H1 (cell line): Measurements from ENCODE around the gene RAD51B. TPM values are rescaled to one million over a fixed set of nuclear protein-coding genes. Genes with fewer than 3 reads are reported as not detected.

Experiments
- CTCF ChIA-PET: fragments of 300-600 bp; sonication (Branson Sonifier 250); formaldehyde crosslinking; loops from one replicate; lab custom pipeline; 2021; ENCODE audit not compliant: partially characterized antibody; lab: Charles Lee
- POLR2A ChIA-PET: fragments of 300-600 bp; sonication (Branson Sonifier 250); formaldehyde crosslinking; loops from one replicate; lab custom pipeline; 2021; ENCODE audit warnings: inconsistent platforms; ENCODE audit not compliant: partially characterized antibody; lab: Charles Lee
- DNase-seq, 2 experiments: peaks; one replicate each; pipeline versions ENCODE4 v3.0.0 to v3.0.0-alpha.2; 2010 to 2022; ENCODE audit warnings: low spot score in 2 of 2, low read depth in 1 of 2, mixed read lengths in 1 of 2
- FAIRE-seq: peaks from 2 replicates; lab custom pipeline; 2011; peaks lifted over from hg19 to GRCh38; lab: Jason Lieb, UNC
- H2AFZ ChIP-seq: 2 replicates; pipeline ENCODE4 v1.8.1; 2012; ENCODE audit warnings: low read length, inconsistent platforms
- H2AK5ac ChIP-seq: 2 replicates; pipeline ENCODE4 v1.6.1; 2013; ENCODE audit warnings: low read depth, low read length
- H2BK120ac ChIP-seq: replicated peaks from 2 replicates; pipeline ENCODE3; 2013; ENCODE audit warnings: low read depth, low read length, inconsistent platforms
- H2BK12ac ChIP-seq: 2 replicates; pipeline ENCODE4 v1.6.1; 2013; ENCODE audit warnings: low read depth, low read length
- H2BK15ac ChIP-seq: 2 replicates; pipeline ENCODE4 v1.6.1; 2013; ENCODE audit warnings: low read length
- H2BK20ac ChIP-seq: 2 replicates; pipeline ENCODE4 v1.6.1; 2013; ENCODE audit warnings: low read length
- H2BK5ac ChIP-seq: 2 replicates; pipeline ENCODE4 v1.6.1; 2013; ENCODE audit warnings: low read depth, low read length
- H3K14ac ChIP-seq: 2 replicates; pipeline ENCODE4 v1.6.1; 2013; ENCODE audit warnings: inconsistent platforms; ENCODE audit not compliant: insufficient read length
- H3K18ac ChIP-seq: 2 replicates; pipeline ENCODE4 v1.6.1; 2013; ENCODE audit warnings: low read length; ENCODE audit errors: extremely low read depth
- H3K23ac ChIP-seq: 2 replicates; pipeline ENCODE4 v1.6.1; 2013; ENCODE audit warnings: inconsistent platforms; ENCODE audit not compliant: insufficient read length
- H3K23me2 ChIP-seq: 2 replicates; pipeline ENCODE4 v1.6.1; 2013; ENCODE audit warnings: low read depth, low read length
- H3K27ac ChIP-seq: 2 replicates; pipeline ENCODE4 v1.6.1; 2011; ENCODE audit warnings: low read depth, low read length, inconsistent platforms
- H3K27me3 ChIP-seq, 4 experiments: replicated peaks in 1 of 4; 1 replicate in 1 of 4; 2 replicates in 3 of 4; pipeline versions ENCODE4 v1.6.1 to v1.8.1; 2011 to 2013; ENCODE audit warnings: low read length in 3 of 4, mild to moderate bottlenecking in 3 of 4, inconsistent platforms in 2 of 4, mixed read lengths in 2 of 4, moderate library complexity in 1 of 4; ENCODE audit not compliant: control insufficient read depth in 3 of 4, insufficient read depth in 3 of 4; ENCODE audit errors: extremely low read depth in 1 of 4
- H3K36me3 ChIP-seq, 4 experiments: 2 replicates each; pipeline versions ENCODE4 v1.6.1 to v1.8.1; 2011 to 2013; ENCODE audit warnings: mild to moderate bottlenecking in 4 of 4, low read length in 3 of 4, moderate library complexity in 2 of 4, control low read depth in 1 of 4, inconsistent platforms in 1 of 4; ENCODE audit not compliant: insufficient read depth in 4 of 4, control insufficient read depth in 2 of 4
- H3K4ac ChIP-seq: replicated peaks from 2 replicates; pipeline ENCODE3; 2013; ENCODE audit warnings: low read length, low read depth, mixed read lengths, inconsistent platforms; ENCODE audit not compliant: insufficient read length
- H3K4me1 ChIP-seq, 4 experiments: replicated peaks in 1 of 4; 1 replicate in 1 of 4; 2 replicates in 3 of 4; pipeline versions ENCODE4 v1.6.1 to v1.8.1; 2011 to 2013; ENCODE audit warnings: low read length in 3 of 4, inconsistent platforms in 2 of 4, mixed read lengths in 1 of 4; ENCODE audit not compliant: insufficient read depth in 4 of 4, control insufficient read depth in 3 of 4
- H3K4me2 ChIP-seq, 2 experiments: 2 replicates each; pipeline versions ENCODE4 v1.6.1 to v1.8.1; 2011 to 2013; ENCODE audit warnings: low read depth in 2 of 2, low read length in 2 of 2, control low read depth in 1 of 2, inconsistent platforms in 1 of 2, mild to moderate bottlenecking in 1 of 2; ENCODE audit not compliant: insufficient read depth in 1 of 2
- H3K4me3 ChIP-seq, 4 experiments: fragments of 200-600, 300-600 bp in 1 of 4; sonication (generic), shearing (Covaris generic), sonication (Bioruptor Twin) in 1 of 4; 2 replicates each; pipeline versions ENCODE4 v1.5.1 to v1.8.1; 2011 to 2016; ENCODE audit warnings: low read length in 4 of 4, low read depth in 3 of 4, control low read depth in 2 of 4, inconsistent platforms in 2 of 4, mild to moderate bottlenecking in 2 of 4, mixed read lengths in 1 of 4, moderate library complexity in 1 of 4; ENCODE audit not compliant: insufficient read depth in 2 of 4; ENCODE audit errors: extremely low read depth in 1 of 4
- H3K56ac ChIP-seq: replicated peaks from 2 replicates; pipeline ENCODE3; 2013; ENCODE audit warnings: low read depth, mild to moderate bottlenecking, mixed read lengths, low read length, inconsistent platforms; ENCODE audit not compliant: insufficient read length
- H3K79me1 ChIP-seq: 2 replicates; pipeline ENCODE4 v1.6.1; 2013; ENCODE audit warnings: low read depth, low read length, control low read depth
- H3K79me2 ChIP-seq, 2 experiments: 2 replicates each; pipeline versions ENCODE4 v1.6.1 to v1.8.1; 2012 to 2013; ENCODE audit warnings: low read length in 2 of 2, mild to moderate bottlenecking in 2 of 2, inconsistent platforms in 1 of 2; ENCODE audit not compliant: insufficient read depth in 2 of 2, control insufficient read depth in 1 of 2
- H3K9ac ChIP-seq, 4 experiments: replicated peaks in 1 of 4; 1 replicate in 1 of 4; 2 replicates in 3 of 4; pipeline versions ENCODE4 v1.6.1 to v1.8.1; 2011 to 2013; ENCODE audit warnings: low read depth in 3 of 4, low read length in 3 of 4, control low read depth in 2 of 4, mild to moderate bottlenecking in 2 of 4, moderate library complexity in 2 of 4, inconsistent platforms in 1 of 4; ENCODE audit errors: extremely low read depth in 1 of 4
- H3K9me3 ChIP-seq, 2 experiments: 2 replicates each; pipeline versions ENCODE4 v1.6.1 to v1.8.1; 2012 to 2013; ENCODE audit warnings: mild to moderate bottlenecking in 2 of 2, moderate library complexity in 2 of 2, control low read depth in 1 of 2, inconsistent platforms in 1 of 2, low read depth in 1 of 2, low read length in 1 of 2, mixed read lengths in 1 of 2; ENCODE audit not compliant: insufficient read depth in 2 of 2
- H4K20me1 ChIP-seq, 2 experiments: replicated peaks in 1 of 2; 2 replicates each; pipeline versions ENCODE3 to v1.8.1; 2011 to 2013; ENCODE audit warnings: inconsistent platforms in 2 of 2, low read length in 2 of 2, mild to moderate bottlenecking in 1 of 2; ENCODE audit not compliant: insufficient read depth in 2 of 2, control insufficient read depth in 1 of 2
- H4K5ac ChIP-seq: 2 replicates; pipeline ENCODE4 v1.6.1; 2013; ENCODE audit warnings: low read length, low read depth, mixed read lengths, inconsistent platforms; ENCODE audit not compliant: insufficient read length
- H4K8ac ChIP-seq: 2 replicates; pipeline ENCODE4 v1.8.0; 2013; ENCODE audit warnings: mild to moderate bottlenecking, moderate library complexity, low read length, inconsistent platforms; ENCODE audit not compliant: insufficient read depth; ENCODE audit errors: extremely low read depth
- H4K91ac ChIP-seq: replicated peaks from 2 replicates; pipeline ENCODE3; 2013; ENCODE audit warnings: low read length, mixed read lengths, inconsistent platforms; ENCODE audit not compliant: insufficient read length
- ASH2L ChIP-seq: fragments of 200-600, 300-600 bp; sonication (generic); IDR thresholded peaks from one replicate; pipeline ENCODE4 v1.7.1; 2017; ENCODE audit warnings: low read length
- BRCA1 ChIP-seq: IDR thresholded peaks from 2 replicates; pipeline ENCODE4 v1.6.1; 2012; ENCODE audit warnings: low read depth, low read length, improper control_type of control experiment
- CTBP2 ChIP-seq: IDR thresholded peaks from 2 replicates; pipeline ENCODE4 v1.7.0; 2011; ENCODE audit warnings: borderline replicate concordance, mild to moderate bottlenecking, moderate library complexity, mixed read lengths, low read length; ENCODE audit not compliant: insufficient read depth, insufficient read length
- GTF2F1 ChIP-seq: IDR thresholded peaks from 2 replicates; pipeline ENCODE4 v1.6.1; 2012; ENCODE audit warnings: low read depth, low read length, improper control_type of control experiment, borderline replicate concordance
- RXRA ChIP-seq: IDR thresholded peaks from 2 replicates; pipeline ENCODE4 v1.6.1; 2011; ENCODE audit warnings: low read depth, mild to moderate bottlenecking, low read length, moderate library complexity; ENCODE audit not compliant: insufficient read depth
- polyA plus RNA-seq, 7 experiments: library from polyadenylated mRNA; depleted of rRNA in 3 of 7; stranded (reverse) in 5 of 7; unstranded in 2 of 7; fragments of >200 nt in 5 of 7; fragments of 200-250 nt in 2 of 7; gene quantifications; 1 replicate in 5 of 7; 2 replicates in 1 of 7; 4 replicates in 1 of 7; pipeline versions ENCODE4 v1.2.1 to v1.2.3, GENCODE V29; 2011 to 2013; ENCODE audit warnings: missing spikeins in 2 of 7, mixed read lengths in 2 of 7
- total RNA-seq: library from RNA; stranded (reverse); fragmentation: NEBNext Ultra II Directional; extraction: Animal tissue kit (Norgen Biotek cat#: 25700); gene quantifications from 2 replicates; pipeline ENCODE4 v1.2.1, GENCODE V29; 2021

Gene RAD51B
- total and polyA plus RNA-seq, 2 of the 8 experiments (the other 6 are each of a cell fraction or from before 2014, with no cell fraction given) = 3.9 to 14.9 TPM

DNA sequence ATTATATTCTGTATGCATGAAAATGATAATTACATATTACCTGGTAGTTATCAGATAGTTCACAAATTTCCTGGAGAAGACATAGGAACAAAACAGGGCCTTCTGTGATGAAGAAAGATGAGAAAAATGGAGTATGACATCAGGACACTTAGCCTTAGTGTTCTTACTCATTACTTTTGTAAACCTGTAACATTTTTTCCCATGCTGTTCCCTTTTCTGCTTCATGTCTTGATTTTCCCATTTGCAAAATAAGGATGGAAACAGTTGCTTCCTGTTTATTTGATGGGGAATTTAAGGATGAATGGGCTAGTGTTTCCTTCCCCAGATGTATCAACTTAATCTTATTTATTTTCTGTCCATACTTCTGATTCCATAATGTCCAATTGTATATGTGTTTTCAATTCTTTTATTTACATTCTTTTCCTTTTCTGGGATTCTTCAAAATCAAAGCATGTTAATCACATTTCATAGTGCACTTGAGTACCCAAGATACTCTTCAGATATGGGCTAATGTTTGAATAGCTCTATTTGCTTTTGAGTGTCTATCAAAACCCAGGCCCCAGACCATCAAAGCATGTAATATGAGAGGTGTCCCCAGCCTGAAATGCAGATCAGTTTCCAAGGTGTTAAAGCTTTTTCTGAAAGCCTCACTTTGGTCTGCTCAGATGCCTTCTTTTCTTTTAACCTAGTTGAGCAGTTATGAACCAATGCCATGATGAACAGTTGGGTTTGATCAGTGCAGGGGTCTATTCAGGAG lies 260.5 kb downstream of the RAD51B start:
- Histone ChIP-seq H3K9ac (no peak overlapping the region), H3K4me3 (no peak overlapping the region), H3K79me2 (no peaks in the 10 kb centered on the region), H4K5ac (no peak overlapping the region), H3K79me1 (no peaks in the 10 kb centered on the region), H2AFZ (no peak overlapping the region), H2BK5ac (no peak overlapping the region), H3K56ac (no peak overlapping the region), H4K8ac (no peak overlapping the region), H3K18ac (no peak overlapping the region), H3K27ac (no peak overlapping the region), H3K23ac (no peak overlapping the region), H4K91ac (no peak overlapping the region), H4K20me1 (no peaks in the 10 kb centered on the region), H2AK5ac (no peak overlapping the region), H2BK12ac (no peak overlapping the region), H3K23me2 (no peaks in the 10 kb centered on the region), H3K4me1 (peaks cover 2 to 9% (median 5%) of the 10 kb centered on the region in 4 experiments; a peak in 6 of 7 replicates), H3K14ac (no peak overlapping the region), H2BK20ac (no peak overlapping the region), H2BK120ac (no peak overlapping the region), H3K9me3 (no peaks in the 10 kb centered on the region), H3K4ac (no peak overlapping the region), H3K4me2 (no peak overlapping the region), H3K36me3 (no peaks in the 10 kb centered on the region), H2BK15ac (no peak overlapping the region), H3K27me3 (no peaks in the 10 kb centered on the region)
- FAIRE-seq (no peak), DNase-seq (no peak)
- POLR2A ChIA-PET = interaction anchor here (1.3 kb wide), 1 partner anchor 737 kb away, joined by 3 read pairs; no protein-coding TSS in a partner anchor
- CTCF ChIA-PET = no interaction called here
- no peak for TF ChIP-seq GTF2F1
- no peak for TF ChIP-seq BRCA1
- TF ChIP-seq RXRA = no peak
- TF ChIP-seq CTBP2 = no peak
- TF ChIP-seq ASH2L = no peak
